Neural progenitor cell (in vitro differentiated cells): ENCODE results near the gene TIAM2.

Experiments used
- CTCF ChIP-seq: fragments of 200-600 bp; sonication (generic); IDR thresholded peaks from 2 replicates; pipeline ENCODE4 v1.5.1; 2017; ENCODE audit warnings: antibody characterized with exemption, mild to moderate bottlenecking
- EZH2 ChIP-seq: fragments of 200-600 bp; sonication (generic); IDR thresholded peaks from 2 replicates; pipeline ENCODE4 v1.6.1; 2017; ENCODE audit warnings: antibody characterized with exemption, mild to moderate bottlenecking, moderate library complexity

DNA sequence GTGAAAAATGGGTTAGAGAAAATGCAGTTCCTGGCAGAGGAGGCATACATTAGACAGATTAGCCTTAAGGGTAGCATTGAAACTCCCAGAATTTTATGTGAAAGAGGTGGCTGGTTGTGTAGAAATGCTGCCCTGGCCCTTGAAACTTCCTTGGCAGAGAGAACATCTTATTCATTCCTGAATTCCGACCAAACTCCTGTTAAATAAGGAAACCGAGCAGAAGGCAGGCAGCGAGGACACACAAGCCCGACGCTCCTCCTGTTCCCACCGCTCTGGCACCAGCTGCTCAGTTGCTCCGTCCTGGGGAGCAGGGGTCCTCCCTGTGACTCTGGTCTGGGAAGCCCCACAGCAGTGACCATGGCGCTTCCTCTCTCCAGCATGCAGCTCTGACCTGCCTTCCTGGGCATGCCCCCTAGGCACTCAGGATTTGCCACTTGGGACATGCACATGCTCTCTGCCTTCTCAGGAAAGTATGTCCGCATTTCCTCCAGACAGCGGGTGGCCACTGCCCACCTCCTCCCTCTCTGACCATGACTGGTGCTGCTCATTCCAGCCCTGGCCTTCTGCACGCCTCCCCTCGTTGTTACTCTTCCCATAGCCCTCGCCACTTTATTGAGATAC lies 233.5 kb downstream of the TIAM2 start:
- no peak for TF ChIP-seq CTCF
- no peak for TF ChIP-seq EZH2
